Inflammatory macrophage treated with lipopolysaccharide for 4 hours (primary cell): Measurements from ENCODE around the gene SLC26A4.

Experiments
- DNase-seq: peaks from one replicate; pipeline ENCODE4 v3.0.0-alpha.2; 2020

The SLC26A4 gene

GRCh38 chr7:107660381-107661080 lies at the start of gene SLC26A4:
TSS of gene SLC26A4 (plus strand) at chr7:107660828. CDS start at chr7:107661642, 814 bp downstream.
- DNase-seq = no peak

GRCh38 chr7:107613439-107613838 lies 47.2 kb upstream of the SLC26A4 start:
- no peak for DNase-seq

- no peak for DNase-seq
Measured at GRCh38 chr7:107613948-107614347, 46.7 kb upstream of the SLC26A4 start.

GRCh38 chr7:107614425-107614824 lies 46.2 kb upstream of the SLC26A4 start:
- no peak for DNase-seq

GRCh38 chr7:107615910-107616680 lies 44.5 kb upstream of the SLC26A4 start:
- no peak for DNase-seq

GRCh38 chr7:107622429-107622828 lies 38.2 kb upstream of the SLC26A4 start:
- DNase-seq = peak; percentile 84

- DNase-seq = no peak
Measured at GRCh38 chr7:107622894-107623293, 37.7 kb upstream of the SLC26A4 start.

- DNase-seq = no peak
Measured at GRCh38 chr7:107627002-107627401, 33.6 kb upstream of the SLC26A4 start.

GRCh38 chr7:107628461-107629064 lies 32.1 kb upstream of the SLC26A4 start:
- peak; percentile 20 for DNase-seq

- DNase-seq = no peak
Measured at GRCh38 chr7:107630342-107630741, 30.3 kb upstream of the SLC26A4 start.

- no peak for DNase-seq
Measured at GRCh38 chr7:107631588-107632491, 28.8 kb upstream of the SLC26A4 start.

GRCh38 chr7:107632492-107632865 lies 28.1 kb upstream of the SLC26A4 start:
- no peak for DNase-seq

GRCh38 chr7:107638594-107638993 lies 22.0 kb upstream of the SLC26A4 start:
- DNase-seq = peak; percentile 73

- peak; percentile 22 for DNase-seq
Measured at GRCh38 chr7:107639070-107639469, 21.6 kb upstream of the SLC26A4 start.

- DNase-seq = no peak
Measured at GRCh38 chr7:107641676-107642075, 19.0 kb upstream of the SLC26A4 start.

- DNase-seq = no peak
Measured at GRCh38 chr7:107642501-107642900, 18.1 kb upstream of the SLC26A4 start.

- DNase-seq = no peak
Measured at GRCh38 chr7:107643407-107643806, 17.2 kb upstream of the SLC26A4 start.

- no peak for DNase-seq
Measured at GRCh38 chr7:107643938-107644308, 16.7 kb upstream of the SLC26A4 start.

- peak; percentile 65 for DNase-seq
Measured at GRCh38 chr7:107644309-107644974, 16.2 kb upstream of the SLC26A4 start.

GRCh38 chr7:107652642-107653041 lies 8.0 kb upstream of the SLC26A4 start:
- DNase-seq = no peak

- no peak for DNase-seq
Measured at GRCh38 chr7:107658467-107658866, 2.2 kb upstream of the SLC26A4 start.

GRCh38 chr7:107659666-107660065 lies 962 bp upstream of the SLC26A4 start:
- peak; percentile 55 for DNase-seq
